PFSK-1 (cell line): Measurements from ENCODE around the gene APOL5.

ENCODE experiments used
- FOXP2 ChIP-seq: optimal IDR thresholded peaks from 2 replicates; pipeline ENCODE3; 2011; ENCODE audit warnings: borderline replicate concordance, control low read depth, inconsistent platforms; ENCODE audit not compliant: insufficient read depth; ENCODE audit errors: extremely low read length, extremely low read depth
- POLR2AphosphoS5 ChIP-seq: IDR thresholded peaks from 2 replicates; pipeline ENCODE4 v1.6.1; 2012; ENCODE audit warnings: low read depth, mild to moderate bottlenecking, control low read depth, low read length, moderate library complexity
- REST ChIP-seq, 2 experiments: IDR thresholded peaks; 2 replicates each; pipeline versions ENCODE4 v1.6.1 to v1.8.0; 2011 to 2012; ENCODE audit warnings: low read depth in 2 of 2, low read length in 2 of 2, control low read depth in 1 of 2, inconsistent platforms in 1 of 2, mild to moderate bottlenecking in 1 of 2, moderate library complexity in 1 of 2; ENCODE audit not compliant: insufficient read depth in 1 of 2
- SIN3A ChIP-seq: IDR thresholded peaks from 2 replicates; pipeline ENCODE4 v1.6.1; 2012; ENCODE audit warnings: mild to moderate bottlenecking, low read length, moderate library complexity, borderline replicate concordance; ENCODE audit not compliant: insufficient read depth
- TAF1 ChIP-seq: IDR thresholded peaks from 2 replicates; pipeline ENCODE4 v1.6.1; 2012; ENCODE audit warnings: low read length, control low read depth, borderline replicate concordance; ENCODE audit not compliant: insufficient read depth

The APOL5 gene

GRCh38 chr22:35742342-35743100, 24.8 kb downstream of the APOL5 start:
- TF ChIP-seq REST (IDR thresholded peaks at IDR 0.05; ENCODE audit: insufficient read depth in 1 of 2, low read depth in 2 of 2, low read length in 2 of 2) = no peak
- no peak for TF ChIP-seq POLR2AphosphoS5
- TF ChIP-seq FOXP2 = no peak
- TF ChIP-seq TAF1 = no peak
- TF ChIP-seq SIN3A = no peak

- TF ChIP-seq TAF1 = no peak
- TF ChIP-seq SIN3A = no peak
- TF ChIP-seq REST (IDR thresholded peaks at IDR 0.05; ENCODE audit: insufficient read depth in 1 of 2, low read depth in 2 of 2, low read length in 2 of 2) = no peak
- TF ChIP-seq FOXP2 = no peak
- TF ChIP-seq POLR2AphosphoS5 = no peak
Measured at GRCh38 chr22:35743326-35743860, 25.7 kb downstream of the APOL5 start.

DNA sequence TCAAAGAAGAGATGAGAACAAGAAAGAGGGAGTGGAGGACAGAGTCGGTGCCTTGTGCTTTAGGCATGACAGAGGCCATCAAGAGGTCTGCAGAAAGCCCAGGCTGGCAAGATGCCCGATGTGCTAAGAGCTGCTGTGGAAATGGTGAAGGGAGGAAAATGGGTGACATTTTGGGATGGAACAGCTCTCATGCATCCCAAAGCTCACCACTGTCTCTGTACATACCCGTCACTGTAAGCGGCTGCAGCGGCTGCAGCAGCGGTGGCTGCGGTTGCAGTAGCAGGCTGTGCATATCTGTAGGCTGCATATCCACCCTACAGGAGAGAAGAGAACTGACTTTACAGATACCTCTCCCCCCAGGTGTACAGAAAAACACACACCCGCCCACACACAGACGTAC, 28.6 kb downstream of the APOL5 start:
- TF ChIP-seq TAF1 = no peak
- TF ChIP-seq REST (IDR thresholded peaks at IDR 0.05; ENCODE audit: insufficient read depth in 1 of 2, low read depth in 2 of 2, low read length in 2 of 2) = no peak
- no peak for TF ChIP-seq FOXP2
- TF ChIP-seq POLR2AphosphoS5 = no peak
- no peak for TF ChIP-seq SIN3A

DNA sequence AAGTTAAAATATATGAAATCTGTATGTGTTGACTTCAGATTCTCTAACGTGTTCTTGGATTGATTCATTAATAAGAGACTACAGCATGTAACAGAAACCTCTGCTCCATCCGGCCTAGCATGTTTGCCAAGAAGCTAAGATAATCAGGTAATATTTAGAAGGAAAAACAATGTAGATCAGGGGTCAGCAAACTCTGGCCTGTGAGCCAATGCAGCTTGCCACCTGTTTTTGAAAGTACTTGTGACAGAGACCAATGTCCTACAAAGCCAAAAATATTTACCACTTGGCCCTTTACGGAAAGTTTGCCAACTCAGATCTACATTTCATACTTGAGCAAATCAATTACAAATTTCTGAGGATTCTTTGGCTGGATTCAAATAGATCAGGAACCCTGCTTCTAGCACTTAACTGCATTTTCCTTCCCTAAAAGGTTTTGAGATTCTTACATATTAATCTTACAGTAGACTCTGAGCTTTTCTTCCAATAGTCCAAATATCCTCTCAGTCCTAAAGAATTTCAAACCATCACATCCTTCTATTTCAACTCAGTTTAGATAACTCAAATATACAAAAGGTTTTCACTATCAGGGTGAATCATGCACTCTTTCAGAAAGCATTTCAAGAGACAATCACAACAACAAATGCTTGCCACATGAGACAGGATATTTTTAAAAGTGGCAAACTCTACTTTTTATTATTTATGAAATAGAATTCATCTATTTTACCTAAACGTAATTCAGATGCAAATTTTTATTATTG, 29.5 kb downstream of the APOL5 start:
- TF ChIP-seq REST (IDR thresholded peaks at IDR 0.05; ENCODE audit: insufficient read depth in 1 of 2, low read depth in 2 of 2, low read length in 2 of 2) (no peak), POLR2AphosphoS5 (no peak), SIN3A (no peak), FOXP2 (no peak), TAF1 (no peak)
